GM12878 (cell line): ENCODE results near the gene CFAP74. TPM values are rescaled to one million over a fixed set of nuclear protein-coding genes. Genes with fewer than 3 reads are reported as not detected.

ENCODE experiments used
- CEBPB ChIP-seq, 2 experiments: fragments of 150-350 bp in 1 of 2; IDR thresholded peaks; 2 replicates each; pipeline ENCODE4 v1.6.1; 2012 to 2014; ENCODE audit warnings: low read depth in 2 of 2, low read length in 2 of 2, borderline replicate concordance in 1 of 2, inconsistent platforms in 1 of 2
- CHD1 ChIP-seq: IDR thresholded peaks from 2 replicates; pipeline ENCODE4 v1.6.1; 2012; ENCODE audit warnings: low read depth, low read length, improper control_type of control experiment
- E2F8 ChIP-seq: fragments of 450-650 bp; IDR thresholded peaks from 2 replicates; pipeline ENCODE4 v1.6.1; 2018; ENCODE audit warnings: mild to moderate bottlenecking, low read depth, moderate library complexity; ENCODE audit not compliant: partially characterized antibody
- IKZF2 ChIP-seq, 2 experiments: fragments of 450-650 bp; IDR thresholded peaks; 2 replicates each; pipeline ENCODE4 v1.6.1; 2017; ENCODE audit warnings: mild to moderate bottlenecking in 2 of 2, moderate library complexity in 2 of 2
- KAT2A ChIP-seq: conservative IDR thresholded peaks from 2 replicates; pipeline ENCODE4 v1.6.1; 2011; ENCODE audit warnings: low read depth, low read length; ENCODE audit not compliant: control insufficient read depth
- KLF5 ChIP-seq: fragments of 450-650 bp; IDR thresholded peaks from 2 replicates; pipeline ENCODE4 v1.6.1; 2014; ENCODE audit warnings: mild to moderate bottlenecking; ENCODE audit not compliant: partially characterized antibody
- NR2C1 ChIP-seq: fragments of 450-650 bp; IDR thresholded peaks from 2 replicates; pipeline ENCODE4 v1.6.1; 2017; ENCODE audit warnings: antibody characterized with exemption, mild to moderate bottlenecking, moderate library complexity
- NR2F1 ChIP-seq: fragments of 450-650 bp; conservative IDR thresholded peaks from 2 replicates; pipeline ENCODE4 v1.6.1; 2017; ENCODE audit warnings: mild to moderate bottlenecking
- PAX5 ChIP-seq: IDR thresholded peaks from 2 replicates; pipeline ENCODE4 v1.6.1; 2011; ENCODE audit warnings: low read depth, low read length, borderline replicate concordance
- POLR2A ChIP-seq: IDR thresholded peaks from 2 replicates; pipeline ENCODE4 v1.6.1; 2011; ENCODE audit warnings: low read depth, mild to moderate bottlenecking, low read length
- RBBP5 ChIP-seq: fragments of 200-600 bp; sonication (generic); conservative IDR thresholded peaks from 2 replicates; pipeline ENCODE4 v1.6.1; 2016
- RELB ChIP-seq: fragments of 450-650 bp; IDR thresholded peaks from 2 replicates; pipeline ENCODE4 v1.6.1; 2017; ENCODE audit warnings: low read depth, mild to moderate bottlenecking, moderate library complexity
- SIN3A ChIP-seq: IDR thresholded peaks from 2 replicates; pipeline ENCODE4 v1.6.1; 2012; ENCODE audit warnings: low read depth, low read length, improper control_type of control experiment
- SUPT20H ChIP-seq: IDR thresholded peaks from 2 replicates; pipeline ENCODE4 v1.6.1; 2011; ENCODE audit warnings: low read depth, mild to moderate bottlenecking, low read length, moderate library complexity, borderline replicate concordance; ENCODE audit not compliant: control insufficient read depth
- SUZ12 ChIP-seq: fragments of 200-600 bp; sonication (generic); IDR thresholded peaks from one replicate; pipeline ENCODE4 v1.6.1; 2018; ENCODE audit warnings: antibody characterized with exemption, mild to moderate bottlenecking; ENCODE audit not compliant: unreplicated experiment
- TARDBP ChIP-seq: IDR thresholded peaks from 2 replicates; pipeline ENCODE4 v1.6.1; 2016; ENCODE audit warnings: borderline replicate concordance
- USF2 ChIP-seq: IDR thresholded peaks from 2 replicates; pipeline ENCODE4 v1.6.1; 2011; ENCODE audit warnings: low read depth, low read length, improper control_type of control experiment, borderline replicate concordance
- WRNIP1 ChIP-seq: IDR thresholded peaks from 2 replicates; pipeline ENCODE4 v1.6.1; 2011; ENCODE audit warnings: low read depth, low read length, improper control_type of control experiment, borderline replicate concordance
- ZBTB4 ChIP-seq: fragments of 450-650 bp; formaldehyde crosslinking; IDR thresholded peaks from 2 replicates; pipeline ENCODE4 v1.4.0; 2022; ENCODE audit warnings: mild to moderate bottlenecking, moderate library complexity
- ZNF274 ChIP-seq: IDR thresholded peaks from one replicate; pipeline ENCODE4 v1.8.0; 2011; ENCODE audit not compliant: insufficient read length, insufficient read depth
- ZSCAN29 ChIP-seq: fragments of 450-650 bp; IDR thresholded peaks from 2 replicates; pipeline ENCODE4 v1.6.1; 2017; ENCODE audit warnings: mild to moderate bottlenecking, moderate library complexity
- polyA plus RNA-seq, 11 experiments: library from polyadenylated mRNA; depleted of rRNA in 4 of 11; unstranded in 6 of 11; stranded (reverse) in 5 of 11; fragments of >200 nt; fragmentation: Nextera tagmentation in 4 of 11; fragmentation: Illumina TruSeq in 1 of 11; extraction: Ambion mirVana in 4 of 11; extraction: Trizol in 1 of 11; gene quantifications; 1 replicate in 1 of 11; 2 replicates in 10 of 11; pipeline versions ENCODE4 v1.2.1 to v1.2.3, GENCODE V29; 2011 to 2016; ENCODE audit warnings: inconsistent platforms in 2 of 11, missing spikeins in 2 of 11, low read depth in 1 of 11
- total RNA-seq, 4 experiments: library from RNA; depleted of rRNA in 3 of 4; stranded (reverse); fragments of >200 nt in 3 of 4; fragmentation: Illumina TruSeq in 1 of 4; extraction: Trizol in 1 of 4; gene quantifications; 2 replicates each; pipeline versions ENCODE4 v1.2.1 to v1.2.3, GENCODE V29; 2013 to 2021

Gene CFAP74
- total and polyA plus RNA-seq, 10 of the 15 experiments (the other 5 are each of a cell fraction or from before 2014, with no cell fraction given), result 0.01 TPM; not detected in 9

- TF ChIP-seq RELB, result no peak
- TF ChIP-seq NR2C1, result no peak
- no peak for TF ChIP-seq CEBPB (IDR thresholded peaks at IDR 0.05; ENCODE audit: borderline replicate concordance in 1 of 2, low read depth in 2 of 2, low read length in 2 of 2)
- peak; percentile 25; the same call in 1 of the 2 replicates for TF ChIP-seq SIN3A
- no peak for TF ChIP-seq SUZ12
- no peak for TF ChIP-seq E2F8
- TF ChIP-seq IKZF2 (IDR thresholded peaks at IDR 0.05), result no peak
- TF ChIP-seq KAT2A, result no peak
- no peak for TF ChIP-seq WRNIP1
- no peak for TF ChIP-seq RBBP5
- peak; percentile 56 for TF ChIP-seq KLF5
- no peak for TF ChIP-seq SUPT20H
- peak; percentile 39; the same call in 1 of the 2 replicates for TF ChIP-seq NR2F1
- no peak for TF ChIP-seq USF2
- TF ChIP-seq PAX5, result 0 out of 2 replicates have a peak, but pooled peaks have one; percentile 17
- TF ChIP-seq ZBTB4 (CRISPR knock-in tag), result no peak
- TF ChIP-seq ZNF274, result no peak
- TF ChIP-seq POLR2A, result 0 out of 2 replicates have a peak, but pooled peaks have one; percentile 38
- TF ChIP-seq TARDBP, result no peak
- TF ChIP-seq CHD1, result no peak
- TF ChIP-seq ZSCAN29, result peak; percentile 16; the same call in 1 of the 2 replicates
Observed at GRCh38 chr1:1890506-1891348, 112.9 kb downstream of the CFAP74 start, which contains the start of gene GNB1 (continued).
